ENCODE data around the gene FSTL3. TPM values are rescaled to one million over a fixed set of nuclear protein-coding genes. Genes with fewer than 3 reads are reported as not detected.

The FSTL3 gene
- total and polyA plus RNA-seq, 2 of the 13 experiments (the other 11 are each of a cell fraction or from before 2014, with no cell fraction given) = 13.5 to 15.6 TPM

GRCh38 chr19:688992-689391 is 12.8 kb downstream of the FSTL3 start:
- 61% methylated on average over 17 of the region's 17 CpGs for WGBS (ENCODE audit: low lambda C conversion rate)
- FAIRE-seq = no peak
- H3K79me2 ChIP-seq (ENCODE audit: insufficient read depth, low read length) = no peaks in the 10 kb centered on the region

GRCh38 chr19:690203-690602 is 14.0 kb downstream of the FSTL3 start:
- Histone ChIP-seq H3K4me3 (replicated peaks in 1 of 3; ENCODE audit: insufficient read depth in 1 of 3, low read depth in 2 of 3, low read length in 3 of 3) (no peak overlapping the region), H3K79me2 (ENCODE audit: insufficient read depth, low read length) (no peaks in the 10 kb centered on the region), H3K4me1 (ENCODE audit: insufficient read depth, low read length) (peaks cover 16% of the 10 kb centered on the region), H3K9ac (ENCODE audit: insufficient read depth, low read depth, low read length) (no peak overlapping the region), H3K4me2 (ENCODE audit: low read depth, low read length) (no peak overlapping the region), H2AFZ (ENCODE audit: low read length) (no peak overlapping the region), H4K20me1 (ENCODE audit: insufficient read depth, low read length) (no peaks in the 10 kb centered on the region), H3K36me3 (replicated peaks in 1 of 2; ENCODE audit: control insufficient read depth in 1 of 2, insufficient read depth in 2 of 2, low read length in 2 of 2) (no peaks in the 10 kb centered on the region), H3K9me3 (ENCODE audit: low read length) (no peaks in the 10 kb centered on the region), H3K27me3 (ENCODE audit: control insufficient read depth in 1 of 2, insufficient read depth in 2 of 2, low read length in 2 of 2) (peaks cover 3 to 21% of the 10 kb centered on the region in 2 experiments; a peak in 4 of 5 replicates), H3K27ac (ENCODE audit: extremely low read length, insufficient read depth, low read length) (no peak overlapping the region)
- in situ Hi-C loops (cut with HindIII; ENCODE audit: extremely low pct_ligation_motif_present, low pct_unique_long_range_greater_than_20kb) (no loop called here), intact Hi-C loops (cut with micrococcal nuclease; ENCODE audit: unreplicated experiment) (no loop called here)
- no TSS peak for BruUV-seq (replicated peaks)
- ChIA-PET POLR2A (interaction anchor here (1.1 to 2.1 kb wide), 2 partner anchors 9 to 13 kb away, joined by 4 to 7 read pairs; no protein-coding TSS in a partner anchor), CTCF (ENCODE audit: low intra/inter-chr PET ratio, low total read pairs) (no interaction called here)
- FAIRE-seq (no peak), DNase-seq (ENCODE audit: low spot score) (no peak), ATAC-seq (no peak)
- WGBS (ENCODE audit: low lambda C conversion rate) = 60% methylated on average over 16 of the region's 18 CpGs
- TF ChIP-seq NCOA1 (CRISPR knock-in tag; IDR thresholded peaks at IDR 0.05) = no peak
- TF ChIP-seq ZNF367 (CRISPR knock-in tag; IDR thresholded peaks at IDR 0.05; ENCODE audit: borderline replicate concordance) = no peak
- TF ChIP-seq ZNF510 (CRISPR knock-in tag; IDR thresholded peaks at IDR 0.05; ENCODE audit: low read depth) = no peak
- no peak for TF ChIP-seq EP300 (IDR thresholded peaks at IDR 0.05; ENCODE audit: low read depth in 2 of 2, low read length in 2 of 2)
- TF ChIP-seq EP300 (CRISPR knock-in tag; IDR thresholded peaks at IDR 0.05; ENCODE audit: borderline replicate concordance) = no peak
- no peak for TF ChIP-seq SNAPC2 (CRISPR knock-in tag; IDR thresholded peaks at IDR 0.05)
- no peak for TF ChIP-seq ZIK1 (CRISPR knock-in tag; IDR thresholded peaks at IDR 0.05; ENCODE audit: borderline replicate concordance, low read depth)
- TF ChIP-seq ZBTB10 (CRISPR knock-in tag; IDR thresholded peaks at IDR 0.05; ENCODE audit: borderline replicate concordance) = no peak

More at GRCh38 chr19:688992-689391, 12.8 kb downstream of the FSTL3 start:
- H3K9ac ChIP-seq (ENCODE audit: insufficient read depth, low read depth, low read length) = no peak overlapping the region
- no peak overlapping the region for H3K4me3 ChIP-seq (replicated peaks in 1 of 3; ENCODE audit: insufficient read depth in 1 of 3, low read depth in 2 of 3, low read length in 3 of 3)
- TF ChIP-seq HHEX (CRISPR knock-in tag; IDR thresholded peaks at IDR 0.05) (no peak), ZNF572 (CRISPR knock-in tag; IDR thresholded peaks at IDR 0.05) (no peak), ZNF24 (IDR thresholded peaks at IDR 0.05) (no peak), AHR (CRISPR knock-in tag; IDR thresholded peaks at IDR 0.05) (no peak), ZNF800 (CRISPR knock-in tag; IDR thresholded peaks at IDR 0.05) (no peak), ZNF674 (CRISPR knock-in tag; IDR thresholded peaks at IDR 0.05; ENCODE audit: low read depth) (no peak)
- intact Hi-C loops (cut with micrococcal nuclease; ENCODE audit: unreplicated experiment) = no loop called here
- peaks cover 1 to 13% of the 10 kb centered on the region in 2 experiments; a peak in 3 of 5 replicates for H3K27me3 ChIP-seq (ENCODE audit: control insufficient read depth in 1 of 2, insufficient read depth in 2 of 2, low read length in 2 of 2)
- H4K20me1 ChIP-seq (ENCODE audit: insufficient read depth, low read length) = no peaks in the 10 kb centered on the region
- no peak overlapping the region for H3K4me2 ChIP-seq (ENCODE audit: low read depth, low read length)
- ChIA-PET POLR2A (no interaction called here), CTCF (ENCODE audit: low intra/inter-chr PET ratio, low total read pairs) (no interaction called here)
- peaks cover 16% of the 10 kb centered on the region for H3K4me1 ChIP-seq (ENCODE audit: insufficient read depth, low read length)
- H3K27ac ChIP-seq (ENCODE audit: extremely low read length, insufficient read depth, low read length) = no peak overlapping the region
- no TSS peak for BruUV-seq (replicated peaks)
- no peak for ATAC-seq
- no peaks in the 10 kb centered on the region for H3K36me3 ChIP-seq (replicated peaks in 1 of 2; ENCODE audit: control insufficient read depth in 1 of 2, insufficient read depth in 2 of 2, low read length in 2 of 2)
- H2AFZ ChIP-seq (ENCODE audit: low read length) = no peak overlapping the region
- no peak for DNase-seq (ENCODE audit: low spot score)
- no peaks in the 10 kb centered on the region for H3K9me3 ChIP-seq (ENCODE audit: low read length)
- in situ Hi-C loops (cut with HindIII; ENCODE audit: extremely low pct_ligation_motif_present, low pct_unique_long_range_greater_than_20kb) = no loop called here

All from HepG2 (cell line).